ENCODE data around the gene TEK.

TEK gene

DNA sequence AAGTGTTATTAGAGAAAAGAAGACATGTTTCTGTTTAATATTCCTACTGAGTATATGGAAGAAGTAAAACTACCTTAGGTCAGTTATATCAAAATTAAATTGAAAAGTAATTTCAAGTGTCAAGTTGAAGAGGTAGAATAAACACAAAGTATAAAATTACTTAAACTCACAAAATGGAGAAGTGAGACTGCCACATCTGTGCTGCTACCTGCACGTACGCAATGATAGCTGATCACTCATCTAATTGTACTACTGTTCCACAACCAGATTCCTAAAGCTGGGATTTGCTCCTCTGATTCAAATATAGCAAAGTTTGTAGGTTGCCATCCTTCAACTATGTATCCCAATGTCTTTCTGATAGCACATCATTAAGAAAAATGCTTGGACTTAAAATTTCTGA, 163.1 kb downstream of the TEK start:
- Mint-ChIP-seq H3K36me3 (ENCODE audit: low read depth) (no peaks in the 10 kb centered on the region), H3K27ac (no peak overlapping the region), H3K27me3 (ENCODE audit: low read depth) (peaks cover 4% of the 10 kb centered on the region), H3K4me1 (ENCODE audit: low read depth) (peaks cover 2% of the 10 kb centered on the region), H3K9me3 (no peaks in the 10 kb centered on the region), H3K4me3 (no peak overlapping the region)

DNA sequence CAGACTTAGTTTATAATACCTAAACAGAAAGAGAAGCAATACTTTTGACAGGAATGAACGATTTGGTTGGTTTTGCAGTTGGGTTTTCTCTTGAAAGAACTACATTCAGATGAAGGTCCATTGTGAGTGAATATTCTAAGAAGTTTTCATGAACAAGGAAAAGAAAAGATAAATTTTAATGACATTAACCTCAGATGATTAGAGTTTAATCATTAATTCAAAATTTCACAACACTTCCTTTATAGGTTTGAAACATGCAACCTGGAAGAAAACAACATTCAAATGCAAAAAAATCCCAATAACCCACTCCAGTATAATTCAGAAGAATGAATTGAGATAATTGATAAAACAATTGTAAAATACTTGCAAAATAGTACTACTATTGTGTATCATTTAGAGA, 164.2 kb downstream of the TEK start:
- Mint-ChIP-seq H3K4me1 (ENCODE audit: low read depth) (peaks cover 2% of the 10 kb centered on the region), H3K27ac (no peak overlapping the region), H3K36me3 (ENCODE audit: low read depth) (no peaks in the 10 kb centered on the region), H3K9me3 (no peaks in the 10 kb centered on the region), H3K4me3 (no peak overlapping the region), H3K27me3 (ENCODE audit: low read depth) (peaks cover 4% of the 10 kb centered on the region)

DNA sequence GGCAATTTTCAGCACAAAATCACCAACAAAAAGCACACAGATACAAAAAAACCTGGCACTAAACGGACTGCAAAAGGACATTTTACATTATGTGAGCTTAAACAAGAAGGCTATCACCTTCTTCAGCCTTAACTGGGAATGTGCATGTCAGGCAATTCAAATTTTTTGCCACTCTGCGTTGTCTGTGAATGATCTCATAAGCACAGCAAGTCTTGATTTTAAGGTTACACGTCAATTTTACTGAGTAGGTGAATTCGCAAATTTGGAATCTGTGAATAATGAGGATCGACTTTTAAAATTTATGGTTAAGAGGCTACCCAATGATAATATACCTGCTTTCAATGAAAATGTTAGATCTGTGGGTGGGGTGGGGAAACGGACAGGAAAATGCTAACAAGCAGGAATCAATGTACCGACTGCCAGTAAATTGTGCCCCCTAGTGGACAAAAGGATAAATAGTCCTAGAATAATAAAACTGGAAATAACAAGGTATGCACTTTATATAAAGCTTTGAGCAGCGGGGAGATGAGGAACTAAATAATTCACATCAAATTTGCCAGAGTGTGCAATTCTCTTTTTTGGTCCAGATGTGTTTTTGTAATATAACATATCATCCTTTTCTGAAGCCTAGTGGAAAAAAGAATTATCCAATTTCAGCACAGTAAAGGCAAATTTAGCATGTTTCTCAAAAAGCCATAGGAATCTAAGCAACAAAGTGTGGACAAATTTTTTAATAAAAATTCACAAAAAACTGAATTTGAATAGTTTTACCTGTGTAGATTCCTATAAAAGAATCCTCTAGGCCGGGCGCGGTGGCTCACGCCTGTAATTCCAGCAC, 167.4 kb downstream of the TEK start:
- Mint-ChIP-seq H3K27ac (no peak overlapping the region), H3K36me3 (ENCODE audit: low read depth) (no peaks in the 10 kb centered on the region), H3K9me3 (no peaks in the 10 kb centered on the region), H3K27me3 (ENCODE audit: low read depth) (peaks cover 6% of the 10 kb centered on the region), H3K4me3 (no peak overlapping the region), H3K4me1 (ENCODE audit: low read depth) (peaks cover 2% of the 10 kb centered on the region)

DNA sequence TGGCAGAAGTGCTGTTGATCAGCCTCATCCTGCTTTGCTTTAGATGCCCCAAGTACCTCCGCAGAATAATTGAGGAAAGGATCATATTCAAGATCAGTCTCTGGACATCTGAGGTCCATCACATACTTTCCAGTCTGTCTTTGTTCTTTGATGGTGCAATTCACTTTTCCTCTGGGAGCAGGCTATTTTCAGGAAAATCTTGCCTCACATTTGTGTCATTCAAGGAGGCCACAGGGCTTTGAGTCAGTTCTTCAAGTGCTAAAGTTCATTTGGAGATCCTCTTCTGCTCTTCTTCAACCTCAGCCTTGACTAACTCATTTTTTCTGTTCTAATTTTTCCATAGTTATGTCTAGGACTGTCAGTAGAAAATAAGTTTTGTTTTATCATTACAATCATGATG, 169.3 kb downstream of the TEK start:
- Mint-ChIP-seq H3K27me3 (ENCODE audit: low read depth) (peaks cover 6% of the 10 kb centered on the region), H3K9me3 (no peaks in the 10 kb centered on the region), H3K4me3 (no peak overlapping the region), H3K27ac (no peak overlapping the region), H3K4me1 (ENCODE audit: low read depth) (peaks cover 2% of the 10 kb centered on the region), H3K36me3 (ENCODE audit: low read depth) (no peaks in the 10 kb centered on the region)

DNA sequence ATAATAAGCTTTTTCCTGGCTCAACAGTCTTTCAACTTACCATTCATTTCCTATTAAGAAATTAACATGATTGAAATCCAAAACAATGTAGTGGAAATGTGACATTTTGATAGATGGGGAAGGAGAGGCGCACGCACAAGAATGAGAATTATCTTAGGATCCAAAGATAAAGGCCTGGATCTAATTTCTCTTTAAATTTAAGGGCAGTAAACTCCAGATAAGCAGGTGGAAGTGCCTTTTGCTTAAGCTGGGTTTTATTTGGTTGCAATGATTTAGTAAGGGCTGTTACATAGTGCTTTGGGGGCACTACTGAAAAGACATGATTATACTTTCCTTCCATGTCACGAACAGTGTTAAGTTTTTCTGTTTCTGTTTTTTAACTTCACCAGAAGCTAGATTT, 170.6 kb downstream of the TEK start:
- Mint-ChIP-seq H3K9me3 (no peaks in the 10 kb centered on the region), H3K4me3 (no peak overlapping the region)

More for the DNA sequence above, 170.6 kb downstream of the TEK start:
- Mint-ChIP-seq H3K4me1 (ENCODE audit: low read depth) (peaks cover 2% of the 10 kb centered on the region), H3K27ac (no peak overlapping the region), H3K27me3 (ENCODE audit: low read depth) (peaks cover 6% of the 10 kb centered on the region), H3K36me3 (ENCODE audit: low read depth) (no peaks in the 10 kb centered on the region)
